ENCODE results near the gene PTTG1IP.

DNA sequence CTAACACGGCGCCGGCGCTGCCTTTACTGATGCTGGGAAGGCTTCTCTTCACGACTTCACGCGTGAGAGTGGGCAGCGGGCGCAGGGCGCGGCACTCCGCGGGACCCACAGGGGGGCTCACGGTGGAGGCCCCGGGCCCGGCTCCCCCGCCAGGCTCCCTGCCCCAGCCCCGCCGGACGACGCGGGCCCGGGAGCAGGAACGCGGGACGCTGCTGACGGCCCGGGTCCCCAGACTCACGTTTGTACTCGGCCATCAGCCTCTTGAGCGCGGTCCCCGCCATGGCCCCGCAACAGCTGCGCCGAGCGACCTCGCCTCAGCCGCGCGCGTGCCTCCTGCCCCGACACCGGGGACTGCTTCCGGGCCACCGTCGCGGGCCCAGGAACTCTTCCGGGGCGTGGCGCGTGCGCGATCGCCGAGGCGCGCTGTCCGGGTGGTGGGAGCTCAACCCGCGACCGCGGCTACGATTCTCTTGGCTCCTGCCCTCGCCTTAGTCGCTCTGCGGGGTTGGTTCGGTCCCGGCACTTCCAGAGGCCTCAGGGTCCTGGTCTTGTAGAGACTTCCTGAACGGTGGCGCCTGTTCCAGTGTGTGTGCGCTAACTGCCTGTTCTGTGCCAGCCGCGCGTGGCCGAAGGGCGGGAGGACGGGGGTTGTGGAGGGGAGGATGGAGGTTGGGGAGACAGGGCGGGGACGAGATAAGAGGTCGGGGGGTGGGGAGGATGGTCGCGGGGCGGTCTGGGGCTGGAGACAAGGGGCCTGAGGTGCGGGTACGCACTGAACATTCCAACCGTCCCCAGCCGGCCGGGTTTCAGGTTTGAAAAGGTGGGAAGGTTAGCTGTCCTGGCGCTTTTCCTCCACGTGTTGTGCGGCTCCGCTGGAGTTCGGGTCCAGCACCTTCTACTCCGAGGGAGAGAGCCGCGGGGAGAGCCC is 71.8 kb downstream of the PTTG1IP start, which contains the start of gene UBE2G2:
- TF ChIP-seq, protein P1, sequence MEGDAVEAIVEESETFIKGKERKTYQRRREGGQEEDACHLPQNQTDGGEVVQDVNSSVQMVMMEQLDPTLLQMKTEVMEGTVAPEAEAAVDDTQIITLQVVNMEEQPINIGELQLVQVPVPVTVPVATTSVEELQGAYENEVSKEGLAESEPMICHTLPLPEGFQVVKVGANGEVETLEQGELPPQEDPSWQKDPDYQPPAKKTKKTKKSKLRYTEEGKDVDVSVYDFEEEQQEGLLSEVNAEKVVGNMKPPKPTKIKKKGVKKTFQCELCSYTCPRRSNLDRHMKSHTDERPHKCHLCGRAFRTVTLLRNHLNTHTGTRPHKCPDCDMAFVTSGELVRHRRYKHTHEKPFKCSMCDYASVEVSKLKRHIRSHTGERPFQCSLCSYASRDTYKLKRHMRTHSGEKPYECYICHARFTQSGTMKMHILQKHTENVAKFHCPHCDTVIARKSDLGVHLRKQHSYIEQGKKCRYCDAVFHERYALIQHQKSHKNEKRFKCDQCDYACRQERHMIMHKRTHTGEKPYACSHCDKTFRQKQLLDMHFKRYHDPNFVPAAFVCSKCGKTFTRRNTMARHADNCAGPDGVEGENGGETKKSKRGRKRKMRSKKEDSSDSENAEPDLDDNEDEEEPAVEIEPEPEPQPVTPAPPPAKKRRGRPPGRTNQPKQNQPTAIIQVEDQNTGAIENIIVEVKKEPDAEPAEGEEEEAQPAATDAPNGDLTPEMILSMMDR (IDR thresholded peaks at IDR 0.05), result peak in 1 of 7 experiments; percentile 15
- TF ChIP-seq POLR2A (IDR thresholded peaks at IDR 0.05) (no peak), POLR2AphosphoS5 (IDR thresholded peaks at IDR 0.05) (peak; percentile 60 to 96 (median 80))

All from stomach (tissue), 4 donors.